H1 (cell line): ENCODE data around the gene TGFBR1.

Experiments
- CBX5 ChIP-seq: fragments of 300-800, 300-1000 bp; sonication (generic); IDR thresholded peaks from 2 replicates; pipeline ENCODE4 v1.7.1; 2016; ENCODE audit warnings: antibody characterized with exemption, low read length, low read depth
- EZH2 ChIP-seq: fragments of 200-600 bp; sonication (generic); IDR thresholded peaks from 2 replicates; pipeline ENCODE4 v1.7.1; 2012; ENCODE audit warnings: low read depth, mild to moderate bottlenecking, moderate library complexity, low read length, inconsistent platforms; ENCODE audit not compliant: severe bottlenecking
- MAX ChIP-seq: IDR thresholded peaks from 2 replicates; pipeline ENCODE4 v1.6.1; 2012; ENCODE audit warnings: inconsistent platforms
- POLR2A ChIP-seq, 2 experiments: IDR thresholded peaks; 1 replicate in 1 of 2; 2 replicates in 1 of 2; pipeline ENCODE4 v1.6.1; 2011; ENCODE audit warnings: low read depth in 2 of 2, low read length in 2 of 2, mild to moderate bottlenecking in 2 of 2; ENCODE audit errors: control extremely low read depth in 1 of 2
- RAD21 ChIP-seq, 2 experiments: IDR thresholded peaks in 1 of 2; conservative IDR thresholded peaks in 1 of 2; 2 replicates each; pipeline ENCODE4 v1.6.1; 2011; ENCODE audit warnings: low read depth in 2 of 2, low read length in 2 of 2, improper control_type of control experiment in 1 of 2, inconsistent platforms in 1 of 2, mild to moderate bottlenecking in 1 of 2, moderate library complexity in 1 of 2
- RBBP5 ChIP-seq: IDR thresholded peaks from 2 replicates; pipeline ENCODE4 v1.7.1; 2012; ENCODE audit warnings: low read depth, mild to moderate bottlenecking, inconsistent platforms, low read length, moderate library complexity, borderline replicate concordance
- SIRT6 ChIP-seq: IDR thresholded peaks from one replicate; pipeline ENCODE4 v1.7.1; 2012; ENCODE audit warnings: low read length, inconsistent platforms
- YY1 ChIP-seq: IDR thresholded peaks from 2 replicates; pipeline ENCODE4 v1.6.1; 2011; ENCODE audit warnings: low read depth, mild to moderate bottlenecking, low read length
- TF ChIP-seq, protein P1 (sequence below), 3 experiments: IDR thresholded peaks; 1 replicate in 2 of 3; 2 replicates in 1 of 3; pipeline versions ENCODE4 v1.5.1 to v1.6.1; 2011; ENCODE audit warnings: low read length in 3 of 3, mild to moderate bottlenecking in 3 of 3, inconsistent platforms in 2 of 3, low read depth in 1 of 3, moderate library complexity in 1 of 3; ENCODE audit not compliant: insufficient read depth in 1 of 3; ENCODE audit errors: control extremely low read depth in 1 of 3

DNA sequence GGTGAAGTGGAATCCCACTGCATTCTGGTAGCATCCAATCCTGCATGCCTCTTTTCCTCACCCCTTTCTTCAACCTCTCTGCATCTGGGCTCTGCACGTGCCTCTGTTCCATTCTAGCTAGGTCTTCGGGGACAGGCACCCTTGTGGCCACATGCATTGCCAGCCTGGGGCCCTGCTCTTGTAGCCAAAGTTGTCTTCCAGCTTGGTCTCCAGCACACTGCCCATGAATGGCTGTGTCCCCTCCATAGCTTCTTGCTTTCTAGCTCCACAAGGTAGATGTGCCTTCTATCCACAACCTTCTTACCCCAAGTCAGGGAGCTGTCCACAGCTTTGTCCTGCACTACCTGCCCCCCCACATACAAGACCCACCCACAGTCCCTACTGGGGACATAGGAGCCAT lies 84.3 kb downstream of the TGFBR1 start:
- TF ChIP-seq, protein P1, sequence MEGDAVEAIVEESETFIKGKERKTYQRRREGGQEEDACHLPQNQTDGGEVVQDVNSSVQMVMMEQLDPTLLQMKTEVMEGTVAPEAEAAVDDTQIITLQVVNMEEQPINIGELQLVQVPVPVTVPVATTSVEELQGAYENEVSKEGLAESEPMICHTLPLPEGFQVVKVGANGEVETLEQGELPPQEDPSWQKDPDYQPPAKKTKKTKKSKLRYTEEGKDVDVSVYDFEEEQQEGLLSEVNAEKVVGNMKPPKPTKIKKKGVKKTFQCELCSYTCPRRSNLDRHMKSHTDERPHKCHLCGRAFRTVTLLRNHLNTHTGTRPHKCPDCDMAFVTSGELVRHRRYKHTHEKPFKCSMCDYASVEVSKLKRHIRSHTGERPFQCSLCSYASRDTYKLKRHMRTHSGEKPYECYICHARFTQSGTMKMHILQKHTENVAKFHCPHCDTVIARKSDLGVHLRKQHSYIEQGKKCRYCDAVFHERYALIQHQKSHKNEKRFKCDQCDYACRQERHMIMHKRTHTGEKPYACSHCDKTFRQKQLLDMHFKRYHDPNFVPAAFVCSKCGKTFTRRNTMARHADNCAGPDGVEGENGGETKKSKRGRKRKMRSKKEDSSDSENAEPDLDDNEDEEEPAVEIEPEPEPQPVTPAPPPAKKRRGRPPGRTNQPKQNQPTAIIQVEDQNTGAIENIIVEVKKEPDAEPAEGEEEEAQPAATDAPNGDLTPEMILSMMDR (IDR thresholded peaks at IDR 0.05; ENCODE audit: control extremely low read depth in 1 of 3, insufficient read depth in 1 of 3, low read depth in 1 of 3, low read length in 3 of 3), result no peak
- TF ChIP-seq RAD21 (IDR thresholded peaks at IDR 0.05 in 1 of 2, conservative IDR thresholded peaks at IDR 0.05 in 1 of 2; ENCODE audit: low read depth in 2 of 2, low read length in 2 of 2) (no peak), RBBP5 (no peak), EZH2 (no peak), MAX (no peak), POLR2A (IDR thresholded peaks at IDR 0.05; ENCODE audit: control extremely low read depth in 1 of 2, low read depth in 2 of 2, low read length in 2 of 2) (no peak), YY1 (no peak), CBX5 (no peak), SIRT6 (no peak)
